Measurements from ENCODE around the gene DNAI4. TPM values are rescaled to one million over a fixed set of nuclear protein-coding genes. Genes with fewer than 3 reads are reported as not detected.
A peak's percentile ranks its signal among the peaks of the same experiment; 100 is the strongest.

DNAI4 gene
- total RNA-seq, 1 donor from 2014 or later = 15.2 TPM

GRCh38 chr1:66764994-66765578, 159.6 kb downstream of the DNAI4 start:
- DNase-seq = peak; percentile 75

Other genes starting within 250 kb of the DNAI4 start
- gene DYNLT5, start 172.4 kb downstream of the DNAI4 start, total RNA-seq = 5.3 TPM
- not detected for gene INSL5, start 123.6 kb downstream of the DNAI4 start, total RNA-seq
- 34.5 TPM for gene MIER1, start 134 bp upstream of the DNAI4 start, total RNA-seq
- 11.8 TPM for gene SLC35D1, start 129.3 kb upstream of the DNAI4 start, total RNA-seq
- not detected for gene C1orf141, start 210.1 kb upstream of the DNAI4 start, total RNA-seq
- gene IL23R, start 241.6 kb upstream of the DNAI4 start, total RNA-seq = not detected